Skin epidermis (tissue), 12 donors: ENCODE results near the gene SNAP25.

Experiments
- H3K27ac ChIP-seq, 21 experiments: fragments of 200-600 bp; sonication (generic) in 11 of 21; one replicate each; pipeline ENCODE4 v1.5.0; 2020; ENCODE audit warnings: mild to moderate bottlenecking in 3 of 21, inconsistent platforms in 2 of 21, moderate library complexity in 2 of 21
- H3K4me3 ChIP-seq, 7 experiments: fragments of 200-600 bp; sonication (generic) in 2 of 7; one replicate each; pipeline ENCODE4 v1.5.0; 2020; ENCODE audit warnings: inconsistent platforms in 2 of 7, mild to moderate bottlenecking in 2 of 7, moderate library complexity in 1 of 7

Gene SNAP25

GRCh38 chr20:10255846-10256245 lies 37.2 kb downstream of the SNAP25 start:
- H3K27ac ChIP-seq, result no peak overlapping the region
- no peak overlapping the region for H3K4me3 ChIP-seq

GRCh38 chr20:10259166-10259565 lies 40.5 kb downstream of the SNAP25 start:
- Histone ChIP-seq H3K27ac (no peak overlapping the region), H3K4me3 (no peak overlapping the region)

GRCh38 chr20:10260316-10260715 lies 41.7 kb downstream of the SNAP25 start:
- Histone ChIP-seq H3K4me3 (no peak overlapping the region), H3K27ac (no peak overlapping the region)

- Histone ChIP-seq H3K4me3 (no peak overlapping the region), H3K27ac (no peak overlapping the region)
Observed at GRCh38 chr20:10261702-10262101, 43.1 kb downstream of the SNAP25 start.

- no peak overlapping the region for H3K27ac ChIP-seq
- no peak overlapping the region for H3K4me3 ChIP-seq
Observed at GRCh38 chr20:10263385-10264165, 44.9 kb downstream of the SNAP25 start.

GRCh38 chr20:10264166-10264558 lies 45.5 kb downstream of the SNAP25 start:
- Histone ChIP-seq H3K27ac (no peak overlapping the region), H3K4me3 (no peak overlapping the region)

GRCh38 chr20:10268636-10269035 lies 50.0 kb downstream of the SNAP25 start:
- Histone ChIP-seq H3K4me3 (no peak overlapping the region), H3K27ac (no peak overlapping the region)

GRCh38 chr20:10270630-10271029 lies 52.0 kb downstream of the SNAP25 start:
- Histone ChIP-seq H3K27ac (no peak overlapping the region), H3K4me3 (no peak overlapping the region)

GRCh38 chr20:10271494-10272219 lies 53.0 kb downstream of the SNAP25 start:
- no peak overlapping the region for H3K27ac ChIP-seq
- no peak overlapping the region for H3K4me3 ChIP-seq

GRCh38 chr20:10276878-10277580 lies 58.4 kb downstream of the SNAP25 start:
- no peak overlapping the region for H3K27ac ChIP-seq
- H3K4me3 ChIP-seq, result no peak overlapping the region

- Histone ChIP-seq H3K4me3 (no peak overlapping the region), H3K27ac (no peak overlapping the region)
Observed at GRCh38 chr20:10277616-10278015, 59.0 kb downstream of the SNAP25 start.

GRCh38 chr20:10278412-10278811 lies 59.8 kb downstream of the SNAP25 start:
- H3K27ac ChIP-seq, result no peak overlapping the region
- no peak overlapping the region for H3K4me3 ChIP-seq

- no peak overlapping the region for H3K27ac ChIP-seq
- no peak overlapping the region for H3K4me3 ChIP-seq
Observed at GRCh38 chr20:10280018-10280908, 61.6 kb downstream of the SNAP25 start.

GRCh38 chr20:10281911-10282310 lies 63.3 kb downstream of the SNAP25 start:
- H3K27ac ChIP-seq, result no peak overlapping the region
- H3K4me3 ChIP-seq, result no peak overlapping the region

GRCh38 chr20:10282979-10283456 lies 64.4 kb downstream of the SNAP25 start:
- H3K4me3 ChIP-seq, result no peak overlapping the region
- H3K27ac ChIP-seq, result no peak overlapping the region

GRCh38 chr20:10286356-10286755 lies 67.7 kb downstream of the SNAP25 start:
- Histone ChIP-seq H3K4me3 (no peak overlapping the region), H3K27ac (no peak overlapping the region)

- Histone ChIP-seq H3K4me3 (no peak overlapping the region), H3K27ac (no peak overlapping the region)
Observed at GRCh38 chr20:10288421-10288820, 69.8 kb downstream of the SNAP25 start.

- no peak overlapping the region for H3K27ac ChIP-seq
- H3K4me3 ChIP-seq, result no peak overlapping the region
Observed at GRCh38 chr20:10288954-10289646, 70.5 kb downstream of the SNAP25 start.
